Stomach (tissue), 4 donors: ENCODE data around the gene CPO.

Source experiments
- POLR2A ChIP-seq, 4 donors: fragments of 450-650 bp; IDR thresholded peaks; one replicate each; pipeline ENCODE4 v1.6.1; 2016; ENCODE audit warnings: antibody characterized with exemption in 4 of 4, control low read depth in 2 of 4, mild to moderate bottlenecking in 1 of 4, moderate library complexity in 1 of 4
- POLR2AphosphoS5 ChIP-seq, 3 donors: sonication (generic); formaldehyde crosslinking; IDR thresholded peaks; one replicate each; pipeline ENCODE4 v1.6.1; 2016; ENCODE audit warnings: antibody characterized with exemption in 3 of 3
- TF ChIP-seq, protein P1 (sequence below), 7 experiments: fragments of 450-650 bp in 4 of 7; fragments of 200-600 bp in 3 of 7; sonication (generic) in 3 of 7; IDR thresholded peaks; one replicate each; pipeline ENCODE4 v1.5.1; 2016 to 2019; ENCODE audit warnings: antibody characterized with exemption in 7 of 7, control low read depth in 2 of 7, mild to moderate bottlenecking in 1 of 7

DNA sequence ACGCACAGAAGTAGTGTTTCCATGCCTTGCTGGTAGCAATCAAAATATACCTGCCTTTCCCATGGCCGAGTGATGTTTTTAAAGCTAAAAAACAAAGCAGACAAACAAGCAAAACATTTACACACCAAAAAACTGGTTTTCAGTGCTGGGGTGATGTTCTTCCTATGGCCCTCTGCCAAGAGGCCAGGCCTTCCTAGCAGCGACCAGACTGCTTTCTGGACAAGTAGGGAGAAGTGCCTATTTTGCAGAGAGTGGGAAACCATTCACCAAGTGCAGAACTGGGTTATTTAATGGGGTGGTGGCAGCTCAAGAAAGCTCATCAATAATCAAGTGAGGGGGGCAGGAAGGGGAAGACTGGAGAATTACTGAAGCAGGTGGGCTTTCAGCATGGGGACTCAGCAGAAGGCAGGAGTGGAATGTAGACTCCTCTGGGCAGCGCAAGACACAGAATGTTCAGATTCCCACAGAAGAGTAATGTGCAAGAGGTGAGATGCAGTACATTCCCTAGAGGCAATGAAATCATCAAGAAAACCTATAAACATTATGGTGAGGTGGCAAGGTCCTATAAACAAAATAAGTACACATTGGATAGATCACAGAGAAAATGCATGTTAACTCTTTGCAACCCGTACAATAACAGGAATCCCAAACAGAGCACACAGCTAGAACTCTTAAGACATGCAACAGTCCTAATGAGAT is 44.0 kb downstream of the CPO start:
- TF ChIP-seq, protein P1, sequence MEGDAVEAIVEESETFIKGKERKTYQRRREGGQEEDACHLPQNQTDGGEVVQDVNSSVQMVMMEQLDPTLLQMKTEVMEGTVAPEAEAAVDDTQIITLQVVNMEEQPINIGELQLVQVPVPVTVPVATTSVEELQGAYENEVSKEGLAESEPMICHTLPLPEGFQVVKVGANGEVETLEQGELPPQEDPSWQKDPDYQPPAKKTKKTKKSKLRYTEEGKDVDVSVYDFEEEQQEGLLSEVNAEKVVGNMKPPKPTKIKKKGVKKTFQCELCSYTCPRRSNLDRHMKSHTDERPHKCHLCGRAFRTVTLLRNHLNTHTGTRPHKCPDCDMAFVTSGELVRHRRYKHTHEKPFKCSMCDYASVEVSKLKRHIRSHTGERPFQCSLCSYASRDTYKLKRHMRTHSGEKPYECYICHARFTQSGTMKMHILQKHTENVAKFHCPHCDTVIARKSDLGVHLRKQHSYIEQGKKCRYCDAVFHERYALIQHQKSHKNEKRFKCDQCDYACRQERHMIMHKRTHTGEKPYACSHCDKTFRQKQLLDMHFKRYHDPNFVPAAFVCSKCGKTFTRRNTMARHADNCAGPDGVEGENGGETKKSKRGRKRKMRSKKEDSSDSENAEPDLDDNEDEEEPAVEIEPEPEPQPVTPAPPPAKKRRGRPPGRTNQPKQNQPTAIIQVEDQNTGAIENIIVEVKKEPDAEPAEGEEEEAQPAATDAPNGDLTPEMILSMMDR (IDR thresholded peaks at IDR 0.05), result no peak
- TF ChIP-seq POLR2AphosphoS5 (IDR thresholded peaks at IDR 0.05) (no peak), POLR2A (IDR thresholded peaks at IDR 0.05) (no peak)
